Epithelial cell of esophagus (primary cell): ENCODE results near the gene TRAPPC3.

Experiments used
- DNase-seq: peaks from one replicate; pipeline ENCODE4 v3.0.0; 2010; ENCODE audit warnings: low read depth
- H3K4me3 ChIP-seq: 2 replicates; pipeline ENCODE4 v1.5.1; 2011; ENCODE audit warnings: mild to moderate bottlenecking, low read length, control low read depth
- TF ChIP-seq, protein P1 (sequence below): IDR thresholded peaks from 2 replicates; pipeline ENCODE4 v1.5.1; 2011; ENCODE audit warnings: low read depth, mild to moderate bottlenecking, low read length, control low read depth, inconsistent platforms; ENCODE audit not compliant: insufficient read depth; ENCODE audit errors: missing control alignments

TRAPPC3 gene

DNA sequence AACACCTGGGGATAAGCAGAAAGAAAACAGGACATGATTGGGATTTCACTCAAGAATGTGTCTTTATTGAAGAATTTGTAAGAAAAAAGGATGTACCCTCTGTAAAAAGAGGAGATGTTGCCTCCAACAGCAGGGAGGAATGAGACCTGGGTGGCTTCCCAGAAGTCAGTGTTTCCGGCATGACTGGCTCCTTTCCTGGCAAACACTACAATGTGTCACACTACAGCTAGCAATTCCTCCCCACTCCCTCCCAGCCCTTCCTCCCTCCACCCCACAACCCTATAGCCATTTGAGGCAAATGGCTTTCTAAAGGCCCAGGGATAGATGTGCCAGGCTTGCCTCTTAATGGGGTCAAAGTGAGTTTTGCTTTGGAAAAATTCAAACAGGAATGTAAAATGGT lies 12.8 kb downstream of the TRAPPC3 start:
- peak; percentile 86 for DNase-seq
- H3K4me3 ChIP-seq, result no peak overlapping the region
- TF ChIP-seq, protein P1, sequence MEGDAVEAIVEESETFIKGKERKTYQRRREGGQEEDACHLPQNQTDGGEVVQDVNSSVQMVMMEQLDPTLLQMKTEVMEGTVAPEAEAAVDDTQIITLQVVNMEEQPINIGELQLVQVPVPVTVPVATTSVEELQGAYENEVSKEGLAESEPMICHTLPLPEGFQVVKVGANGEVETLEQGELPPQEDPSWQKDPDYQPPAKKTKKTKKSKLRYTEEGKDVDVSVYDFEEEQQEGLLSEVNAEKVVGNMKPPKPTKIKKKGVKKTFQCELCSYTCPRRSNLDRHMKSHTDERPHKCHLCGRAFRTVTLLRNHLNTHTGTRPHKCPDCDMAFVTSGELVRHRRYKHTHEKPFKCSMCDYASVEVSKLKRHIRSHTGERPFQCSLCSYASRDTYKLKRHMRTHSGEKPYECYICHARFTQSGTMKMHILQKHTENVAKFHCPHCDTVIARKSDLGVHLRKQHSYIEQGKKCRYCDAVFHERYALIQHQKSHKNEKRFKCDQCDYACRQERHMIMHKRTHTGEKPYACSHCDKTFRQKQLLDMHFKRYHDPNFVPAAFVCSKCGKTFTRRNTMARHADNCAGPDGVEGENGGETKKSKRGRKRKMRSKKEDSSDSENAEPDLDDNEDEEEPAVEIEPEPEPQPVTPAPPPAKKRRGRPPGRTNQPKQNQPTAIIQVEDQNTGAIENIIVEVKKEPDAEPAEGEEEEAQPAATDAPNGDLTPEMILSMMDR, result no peak

DNA sequence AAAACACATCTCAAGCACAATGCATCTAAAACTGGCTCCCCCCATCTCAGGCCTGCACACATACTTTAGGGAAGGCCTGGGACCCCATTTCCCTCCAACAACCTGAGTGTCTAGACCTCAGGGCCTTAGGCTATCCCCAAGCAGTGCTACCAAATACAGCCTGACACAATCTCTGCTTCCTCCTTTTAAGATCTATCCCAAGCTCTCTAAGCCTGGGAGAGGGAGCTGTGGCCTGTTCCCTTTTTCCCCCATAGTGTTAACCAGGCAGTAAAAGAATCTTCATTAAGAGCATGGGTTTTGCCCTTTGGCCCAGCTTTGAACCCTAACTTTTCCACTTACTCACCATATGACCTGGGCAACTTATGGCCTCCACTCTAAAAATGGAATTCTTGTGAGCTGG lies 13.5 kb downstream of the TRAPPC3 start:
- TF ChIP-seq, protein P1, result no peak
- no peak overlapping the region for H3K4me3 ChIP-seq
- DNase-seq, result no peak

DNA sequence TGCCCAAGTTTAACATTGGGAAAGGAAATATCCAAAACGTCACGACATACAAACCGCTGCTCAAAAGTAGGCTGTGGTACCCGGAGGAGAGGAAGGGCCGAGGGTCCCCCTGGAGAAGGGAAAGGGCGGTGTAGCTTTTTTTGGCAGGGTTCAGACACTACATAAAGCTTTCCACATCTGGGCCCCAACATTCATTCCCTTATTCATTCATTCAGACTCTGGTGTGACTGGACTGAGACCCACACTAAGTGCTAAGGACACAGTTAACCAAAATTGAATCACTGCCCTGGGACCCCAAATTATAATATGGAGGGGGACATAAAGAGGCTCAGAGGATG lies 14.0 kb downstream of the TRAPPC3 start:
- H3K4me3 ChIP-seq, result no peak overlapping the region
- no peak for DNase-seq

DNA sequence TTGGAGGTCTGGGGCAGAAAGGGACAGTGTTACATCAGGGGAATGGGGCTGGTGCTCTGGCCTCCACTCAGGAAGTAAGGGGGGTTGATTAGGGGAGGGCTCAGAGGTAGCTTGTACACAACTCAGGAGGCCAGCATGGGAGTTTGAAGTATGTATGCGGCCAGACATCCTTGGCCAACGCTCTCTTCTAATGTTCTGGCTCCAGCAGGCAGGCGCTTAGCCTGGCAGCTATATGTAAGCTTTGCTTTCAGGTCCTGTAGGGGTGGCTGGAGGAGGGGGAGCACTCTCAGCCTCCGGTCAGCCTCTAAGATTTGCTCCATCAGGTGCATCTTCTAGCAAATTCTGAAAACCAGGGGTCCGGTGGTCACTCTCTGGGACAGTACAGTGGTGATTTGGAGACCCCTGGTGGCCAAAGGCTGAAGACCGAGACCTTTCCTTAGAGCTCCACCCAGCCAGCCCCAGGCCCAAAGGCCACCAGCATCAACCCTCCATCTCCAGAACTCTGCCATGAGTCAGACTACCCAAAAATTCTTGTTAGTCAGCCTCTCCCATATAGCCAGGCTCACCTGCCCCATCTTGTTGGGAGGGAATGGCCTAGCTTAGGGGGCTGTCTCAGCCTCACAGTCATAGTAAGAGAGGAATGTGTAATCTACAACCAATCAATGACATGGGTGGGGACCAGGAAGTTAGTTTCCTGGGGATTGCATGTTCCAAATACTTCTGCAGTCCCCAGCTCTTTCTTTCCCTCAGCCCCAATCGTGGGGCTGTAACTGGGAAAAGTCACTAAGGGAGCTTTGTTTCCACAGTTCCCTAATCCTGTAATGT lies 14.6 kb downstream of the TRAPPC3 start:
- no peak overlapping the region for H3K4me3 ChIP-seq
- DNase-seq, result peak; percentile 95
- TF ChIP-seq, protein P1, result peak; percentile 36

More for the DNA sequence above, 14.0 kb downstream of the TRAPPC3 start:
- TF ChIP-seq, protein P1, result no peak

DNA sequence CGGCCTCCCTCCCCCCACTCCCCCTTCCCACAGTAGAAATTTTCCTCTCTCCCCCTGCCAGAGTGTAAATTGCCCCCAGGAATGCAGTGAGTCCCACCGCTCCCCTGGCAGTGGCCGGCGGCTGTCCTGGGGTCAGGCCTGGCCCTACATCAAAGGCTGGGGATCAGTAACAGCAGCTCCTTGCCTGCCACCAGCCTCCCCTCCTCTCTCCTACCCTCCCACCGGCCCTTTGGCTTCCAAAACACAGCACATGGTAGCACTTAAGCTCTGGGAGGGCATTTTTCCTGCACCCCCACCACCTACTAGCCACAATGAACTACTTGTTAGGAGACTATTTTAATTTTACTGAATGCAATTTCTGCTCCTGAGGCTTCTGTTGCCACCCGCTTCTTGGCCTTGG lies 15.3 kb downstream of the TRAPPC3 start:
- no peak for DNase-seq
- H3K4me3 ChIP-seq, result no peak overlapping the region
- TF ChIP-seq, protein P1, result no peak

DNA sequence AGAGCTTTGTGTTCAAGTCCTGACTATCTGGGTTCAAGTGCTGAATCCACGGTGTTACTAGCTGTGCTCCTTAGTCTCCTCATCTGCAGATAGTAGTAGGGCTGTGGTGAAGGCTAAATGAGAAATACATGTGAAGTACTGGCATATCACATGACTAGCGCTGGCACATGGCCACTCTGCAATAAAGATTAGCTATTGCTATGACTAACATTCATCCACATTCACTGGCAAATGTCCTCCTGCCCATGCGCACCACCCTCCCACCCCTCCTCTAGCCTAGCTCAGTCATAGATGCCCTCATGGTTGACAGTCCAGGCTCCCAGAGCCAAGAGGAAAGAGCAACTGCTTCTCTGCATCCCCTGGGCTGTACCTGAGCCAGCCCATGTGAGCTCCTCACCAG lies 15.8 kb downstream of the TRAPPC3 start:
- peak; percentile 85 for DNase-seq
- TF ChIP-seq, protein P1, result no peak
- no peak overlapping the region for H3K4me3 ChIP-seq

DNA sequence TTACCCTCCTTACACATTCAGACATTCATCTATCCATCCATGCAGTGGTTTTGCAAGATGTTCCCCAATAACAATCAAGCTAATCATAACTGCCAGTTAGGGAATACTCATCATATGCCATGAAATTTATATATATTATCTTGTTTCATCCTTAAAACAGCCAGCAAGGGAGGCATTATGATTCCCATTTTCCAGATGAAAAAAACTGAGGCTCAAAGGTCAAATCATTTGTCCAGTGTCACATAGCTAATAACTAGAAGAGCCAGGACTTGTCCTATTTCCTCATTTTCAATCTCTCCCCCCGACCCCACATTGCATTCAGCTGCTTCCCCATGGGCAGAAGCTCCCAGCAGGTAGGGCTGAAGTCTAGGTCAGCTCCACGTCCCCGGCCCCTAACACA lies 17.3 kb downstream of the TRAPPC3 start:
- no peak overlapping the region for H3K4me3 ChIP-seq
- no peak for DNase-seq
- TF ChIP-seq, protein P1, result no peak
